ENCODE data around the gene BBLN.

- TF ChIP-seq CTCF (IDR thresholded peaks at IDR 0.05) (no peak), POLR2A (IDR thresholded peaks at IDR 0.05) (no peak), EP300 (IDR thresholded peaks at IDR 0.05) (no peak)
Observed at GRCh38 chr9:128128836-128129590, 31.1 kb upstream of the BBLN start.
